ENCODE results near the gene TBC1D23.
"Not testable (repeated sequence)": the region's sequence is repeated elsewhere in the genome, so short reads cannot be mapped to it uniquely, and the experiment has no call there.

Gene TBC1D23

GRCh38 chr3:100260081-100260684 lies 609 bp upstream of the TBC1D23 start:
- no peak for DNase-seq

DNA sequence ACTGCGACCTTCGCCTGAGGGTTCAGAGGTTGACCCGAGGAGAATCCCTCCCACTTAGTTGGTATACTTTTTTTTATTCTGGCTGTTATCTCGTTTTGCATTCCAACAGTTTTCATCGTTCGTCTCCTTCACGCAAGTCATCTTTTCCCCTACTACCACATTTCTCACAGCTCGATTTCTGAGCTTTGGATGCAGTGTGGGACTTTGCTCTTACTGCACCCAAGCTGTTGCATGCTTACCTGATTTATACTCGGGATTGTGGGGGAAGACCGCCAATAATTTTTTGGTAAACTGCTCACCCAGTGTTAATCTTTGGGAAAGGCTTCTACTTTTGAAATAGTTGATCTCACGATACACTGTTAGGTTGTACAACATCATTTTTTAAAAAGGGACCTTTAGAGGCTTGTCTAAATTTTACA lies 702 bp downstream of the TBC1D23 start:
- DNase-seq: no peak

DNA sequence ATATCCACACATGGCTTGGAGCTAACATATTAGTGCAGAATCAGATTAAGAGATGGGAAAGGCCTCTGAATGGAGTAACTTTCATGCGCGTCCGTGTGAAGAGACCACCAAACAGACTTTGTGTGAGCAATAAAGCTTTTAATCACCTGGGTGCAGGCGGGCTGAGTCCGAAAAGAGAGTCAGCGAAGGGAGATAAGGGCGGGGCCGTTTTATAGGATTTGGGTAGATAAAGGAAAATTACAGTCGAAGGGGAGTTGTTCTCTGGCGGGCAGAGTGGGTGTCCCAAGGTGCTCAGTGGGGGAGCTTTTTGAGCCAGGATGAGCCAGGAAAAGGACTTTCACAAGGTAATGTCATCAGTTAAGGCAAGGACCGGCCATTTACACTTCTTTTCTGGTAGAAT lies 2.1 kb downstream of the TBC1D23 start:
- not testable (repeated sequence) for DNase-seq

- no peak for DNase-seq
Observed at GRCh38 chr3:100263583-100263982, 2.8 kb downstream of the TBC1D23 start.

DNA sequence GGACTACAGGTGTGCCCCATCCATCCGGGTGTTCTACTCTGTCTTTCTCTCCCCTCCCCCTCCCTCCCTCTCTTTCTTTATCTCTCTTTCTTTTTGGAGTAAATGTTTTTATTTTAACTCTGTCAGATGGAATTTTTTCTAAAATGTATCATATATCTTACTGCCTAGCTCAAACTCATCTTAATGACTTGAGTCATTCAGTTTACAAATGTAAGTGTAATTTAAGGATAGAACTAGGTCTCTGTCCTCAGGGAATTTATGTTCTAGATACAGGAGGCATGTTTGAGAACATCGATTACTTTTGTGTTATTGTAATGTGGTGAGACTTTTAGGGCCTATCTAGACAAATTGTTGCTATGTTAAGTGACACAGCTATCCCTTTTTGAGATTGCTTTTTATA lies 3.5 kb downstream of the TBC1D23 start:
- no peak for DNase-seq

DNA sequence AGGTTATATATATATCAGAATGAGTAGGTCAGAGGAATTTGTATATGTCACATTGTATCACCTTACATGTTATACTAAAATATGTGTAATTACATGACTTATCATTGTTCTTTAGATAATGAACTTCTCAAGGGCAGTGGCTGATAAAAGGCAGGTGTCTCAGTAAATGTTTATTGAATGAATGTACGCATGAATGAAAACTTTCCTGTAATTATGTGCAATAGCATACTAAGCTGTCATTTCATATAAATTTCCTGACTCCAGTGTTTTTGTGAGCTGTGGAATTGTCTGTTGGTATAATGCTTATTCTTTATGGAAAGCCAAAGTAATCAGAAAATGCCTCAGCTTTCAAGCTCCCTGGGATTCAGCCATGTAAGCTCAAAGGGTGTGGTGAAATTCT lies 4.2 kb downstream of the TBC1D23 start:
- DNase-seq: no peak

DNA sequence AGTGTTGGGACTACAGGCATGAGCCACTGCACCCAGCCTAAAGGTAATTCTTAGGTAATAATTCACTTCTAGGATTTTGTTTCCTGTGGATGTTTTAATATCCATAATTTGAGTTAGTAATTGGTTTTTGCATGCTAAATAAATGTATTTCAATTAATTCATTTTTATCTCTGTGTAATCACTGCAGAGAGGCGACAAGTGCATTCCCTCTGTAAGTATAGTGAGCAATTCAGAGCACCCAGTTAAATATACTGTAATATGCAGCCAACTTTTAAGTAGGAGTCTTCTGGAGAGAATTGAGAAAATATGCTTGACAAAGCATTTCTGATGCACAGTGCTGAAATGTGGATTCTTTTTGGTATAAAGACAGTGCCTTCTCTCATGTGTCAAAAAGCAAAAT lies 5.7 kb downstream of the TBC1D23 start:
- no peak for DNase-seq

- no peak for DNase-seq
Observed at GRCh38 chr3:100268156-100268555, 7.4 kb downstream of the TBC1D23 start.

- no peak for DNase-seq
Observed at GRCh38 chr3:100269001-100269400, 8.2 kb downstream of the TBC1D23 start.

DNA sequence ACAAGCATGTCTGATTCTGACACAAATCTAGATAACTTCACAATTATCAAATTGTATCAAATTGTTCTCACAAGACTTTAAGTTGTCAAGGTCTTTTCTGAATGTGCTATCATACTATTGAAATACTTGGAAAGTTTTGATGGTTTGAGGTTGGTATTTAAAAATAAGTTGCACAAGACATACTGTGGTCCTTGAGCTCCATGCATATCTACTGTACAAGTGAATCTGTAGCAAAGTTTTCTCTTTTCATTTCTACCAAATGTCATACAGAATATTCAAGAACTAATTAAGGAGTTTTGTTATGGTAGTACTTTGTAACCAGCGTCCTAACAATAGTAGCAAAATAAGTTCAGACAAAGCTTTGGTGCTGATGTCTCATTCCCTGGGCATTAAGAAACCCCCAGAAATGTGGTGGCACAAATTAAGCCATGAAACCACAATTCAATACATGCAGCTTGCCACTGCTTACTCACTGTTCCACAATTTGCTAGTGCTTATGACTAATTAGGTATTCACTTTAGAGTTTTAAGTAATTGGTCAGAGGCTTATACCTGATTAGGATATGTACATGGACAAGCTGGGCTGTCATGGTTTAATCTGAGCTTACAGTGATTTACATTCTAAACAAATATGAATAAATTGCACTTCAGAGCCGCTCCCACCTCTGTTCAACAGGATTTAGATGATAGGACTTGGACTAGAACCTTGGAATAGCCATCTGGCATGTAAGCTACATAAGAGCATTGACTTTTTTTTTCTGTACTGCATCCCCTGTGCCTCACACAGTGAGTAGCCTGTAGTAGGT lies 8.8 kb downstream of the TBC1D23 start:
- no peak for DNase-seq

DNA sequence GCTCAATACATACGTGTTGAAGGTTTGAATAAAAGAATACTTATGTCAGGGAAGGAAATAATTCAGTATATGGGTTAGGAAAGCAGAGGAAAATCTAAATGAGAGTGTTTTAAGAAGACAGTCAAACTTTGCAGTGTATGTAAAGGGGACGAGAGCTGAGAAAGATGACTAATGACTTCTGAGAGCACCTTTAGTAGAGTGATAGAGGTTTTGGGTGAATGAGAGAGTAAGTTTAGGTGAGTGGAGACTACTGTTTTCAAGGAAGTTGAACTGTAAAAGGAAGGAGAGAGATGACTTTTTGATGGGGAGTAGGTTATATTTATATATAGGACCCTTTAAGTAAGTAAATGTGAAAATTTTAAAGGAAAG lies 9.4 kb downstream of the TBC1D23 start:
- DNase-seq: no peak

- DNase-seq: no peak
Observed at GRCh38 chr3:100271522-100271921, 10.7 kb downstream of the TBC1D23 start.

DNA sequence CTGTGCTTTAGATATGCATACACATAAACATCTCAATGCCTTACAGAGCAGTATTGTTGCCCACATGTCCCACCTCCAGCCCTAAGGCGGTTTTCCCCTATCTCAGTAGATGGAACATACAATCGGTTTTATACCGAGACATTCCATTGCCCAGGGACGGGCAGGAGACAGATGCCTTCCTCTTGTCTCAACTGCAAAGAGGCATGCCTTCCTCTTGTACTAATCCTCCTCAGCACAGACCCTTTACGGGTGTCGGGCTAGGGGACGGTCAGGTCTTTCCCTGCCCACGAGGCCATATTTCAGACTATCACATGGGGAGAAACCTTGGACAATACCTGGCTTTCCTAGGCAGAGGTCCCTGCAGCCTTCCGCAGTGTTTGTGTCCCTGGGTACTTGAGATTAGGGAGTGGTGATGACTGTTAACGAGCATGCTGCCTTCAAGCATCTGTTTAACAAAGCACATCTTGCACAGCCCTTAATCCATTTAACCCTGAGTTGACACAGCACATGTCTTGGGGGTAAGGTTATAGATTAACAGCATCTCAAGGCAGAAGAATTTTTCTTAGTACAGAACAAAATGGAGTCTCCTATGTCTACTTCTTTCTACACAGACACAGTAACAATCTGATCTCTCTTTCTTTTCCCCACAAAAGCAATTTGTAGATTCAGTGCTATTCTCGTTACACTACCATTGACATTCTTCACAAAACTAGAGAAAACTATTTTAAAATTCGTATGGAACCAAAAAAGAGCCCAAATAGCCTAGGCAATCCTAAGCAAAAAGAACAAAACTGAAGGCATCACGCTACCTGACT lies 12.2 kb downstream of the TBC1D23 start:
- not testable (repeated sequence) for DNase-seq

DNA sequence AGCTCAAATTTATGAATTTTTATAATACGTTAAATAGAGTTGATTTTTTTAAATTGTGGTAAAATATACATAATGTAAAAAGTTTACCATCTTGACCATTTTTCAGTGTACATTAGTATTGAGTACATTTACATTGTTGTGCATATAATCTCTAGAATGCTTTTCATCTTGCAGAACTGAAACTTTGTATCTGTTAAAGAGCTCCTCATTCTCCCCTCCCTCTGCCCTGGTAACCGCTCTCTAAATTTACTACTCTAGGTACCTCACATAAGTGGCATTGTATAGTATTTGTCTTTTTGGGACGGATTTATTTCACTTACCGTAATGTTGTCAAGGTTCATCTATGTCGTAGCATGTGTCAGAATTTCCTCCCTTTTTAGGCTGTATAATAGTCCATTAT lies 13.6 kb downstream of the TBC1D23 start:
- DNase-seq: no peak

DNA sequence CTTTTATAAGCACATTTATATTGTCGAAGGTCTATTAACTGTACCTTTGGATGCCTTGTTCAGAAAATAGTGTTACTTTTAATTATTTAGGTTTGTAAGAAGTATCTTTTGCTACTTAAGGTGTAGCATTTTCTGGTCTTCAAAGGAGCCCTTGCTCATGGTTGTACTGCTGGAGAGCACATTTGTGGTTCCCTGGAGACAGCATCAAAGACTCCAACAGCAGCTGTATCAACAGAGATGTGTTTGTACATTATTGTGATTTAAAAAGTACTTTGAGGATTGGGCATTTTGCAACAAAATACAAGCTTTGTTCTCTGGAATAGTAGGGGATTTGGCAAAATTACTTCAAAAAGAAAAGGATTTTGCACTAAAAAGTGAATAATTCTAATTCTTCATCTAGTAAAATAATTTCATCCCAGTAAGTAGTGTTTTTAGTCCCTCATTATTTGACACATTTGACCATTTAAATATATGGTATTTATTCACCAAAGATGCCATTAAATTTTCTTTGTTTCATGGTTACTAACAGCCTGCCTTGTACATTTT lies 16.5 kb downstream of the TBC1D23 start:
- DNase-seq: no peak

DNA sequence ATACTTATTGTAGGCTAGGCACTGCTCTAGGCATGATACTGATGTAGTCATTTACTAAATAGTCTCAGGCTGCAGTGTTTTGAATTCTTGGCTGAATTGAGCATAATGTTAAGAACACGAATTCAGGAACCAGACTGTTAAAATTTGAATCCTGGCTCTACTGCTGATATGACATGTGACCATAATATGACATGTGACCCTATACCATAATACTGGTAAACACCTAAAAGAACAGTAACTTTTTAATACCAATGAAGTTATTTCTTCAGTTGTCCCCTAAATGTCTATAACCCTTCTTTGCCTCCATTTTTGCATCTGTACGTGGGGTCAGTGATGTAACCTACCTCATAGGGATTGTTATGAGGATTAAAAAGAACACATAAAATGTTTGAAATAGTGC lies 18.1 kb downstream of the TBC1D23 start:
- DNase-seq: no peak

DNA sequence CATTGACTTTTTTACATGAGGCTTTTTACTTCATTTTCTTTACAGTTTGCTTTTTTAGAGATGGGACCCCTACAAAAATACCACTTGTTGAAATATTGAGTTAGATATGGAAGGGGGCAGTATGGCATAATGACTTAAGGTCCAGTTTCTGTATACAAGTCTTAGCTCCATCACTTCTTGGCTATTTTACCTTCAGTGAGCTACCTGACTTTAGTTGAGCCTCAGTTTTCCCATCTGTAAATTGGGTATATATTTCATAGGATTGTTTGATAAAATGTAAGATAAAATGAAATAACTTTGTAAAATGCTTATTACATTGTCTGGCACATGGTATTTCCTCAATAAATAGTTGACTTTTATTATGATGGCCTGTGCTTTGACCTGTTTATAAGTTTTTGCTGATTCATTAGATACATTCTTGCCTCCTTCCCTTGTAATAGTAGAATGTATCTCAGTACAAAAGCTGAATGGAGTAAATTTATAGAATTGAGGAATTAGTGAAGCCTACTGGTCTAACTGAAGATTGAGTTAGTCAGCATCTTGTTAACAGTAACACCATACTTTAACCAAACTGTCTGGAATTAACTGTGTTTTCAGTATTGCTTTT lies 27.6 kb downstream of the TBC1D23 start:
- no peak for DNase-seq

DNA sequence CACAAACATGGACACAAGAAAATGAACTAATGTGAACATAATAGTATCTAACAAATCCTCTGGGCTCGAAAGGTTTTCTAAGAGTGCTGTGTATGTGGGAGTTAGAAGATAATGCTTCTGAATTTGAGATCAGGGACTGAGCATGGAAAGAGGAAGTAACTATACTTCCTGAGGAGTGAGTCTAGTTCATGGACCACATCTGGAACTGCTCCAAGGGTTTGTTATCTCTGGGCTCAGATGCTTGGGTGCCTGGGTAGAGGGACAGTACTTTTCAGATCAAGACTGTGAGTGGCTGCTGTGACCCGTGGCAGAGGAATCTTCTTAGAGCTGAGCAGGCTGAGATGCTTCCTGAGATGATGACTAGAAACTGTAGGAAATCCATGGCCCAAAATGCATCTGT lies 28.5 kb downstream of the TBC1D23 start:
- DNase-seq: no peak

GRCh38 chr3:100295089-100295488 lies 34.3 kb downstream of the TBC1D23 start:
- no peak for DNase-seq

DNA sequence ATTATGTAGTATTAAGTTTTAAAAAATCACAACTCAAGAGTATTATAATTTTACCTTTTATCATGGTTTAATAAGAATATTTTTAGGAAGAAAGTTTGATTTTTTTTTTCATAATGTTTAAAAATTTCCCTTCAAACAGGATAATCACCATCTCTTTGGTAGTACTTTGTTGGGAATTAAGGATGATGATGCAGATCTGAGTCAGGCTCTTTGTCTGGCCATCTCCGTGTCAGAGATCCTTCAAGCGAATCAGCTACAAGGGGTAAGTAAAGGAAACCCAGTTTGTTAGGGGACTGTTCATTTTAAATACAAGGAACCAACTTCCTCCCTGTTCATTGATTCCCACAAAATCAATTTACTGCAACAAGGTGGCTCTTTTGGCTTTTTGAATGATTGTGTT lies 37.0 kb downstream of the TBC1D23 start:
- no peak for DNase-seq

DNA sequence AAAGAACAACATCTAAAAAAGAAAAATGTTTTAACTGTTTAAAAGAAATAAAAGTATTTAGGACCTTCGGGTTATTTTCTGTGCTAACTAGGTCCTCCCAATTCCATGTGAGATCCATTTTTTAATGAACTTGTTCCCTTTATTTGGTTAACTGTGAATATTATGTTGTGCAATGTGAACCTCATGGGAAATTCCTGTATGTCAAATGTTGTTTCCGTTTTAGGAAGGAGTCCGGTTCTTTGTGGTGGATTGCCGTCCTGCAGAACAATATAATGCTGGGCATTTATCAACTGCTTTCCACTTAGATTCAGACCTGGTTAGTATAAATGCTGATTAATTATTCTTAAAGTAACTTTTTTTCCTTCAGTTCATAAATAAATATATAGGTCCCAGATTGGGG lies 38.2 kb downstream of the TBC1D23 start:
- DNase-seq: no peak

- DNase-seq: no peak
Observed at GRCh38 chr3:100306695-100307094, 45.9 kb downstream of the TBC1D23 start.

DNA sequence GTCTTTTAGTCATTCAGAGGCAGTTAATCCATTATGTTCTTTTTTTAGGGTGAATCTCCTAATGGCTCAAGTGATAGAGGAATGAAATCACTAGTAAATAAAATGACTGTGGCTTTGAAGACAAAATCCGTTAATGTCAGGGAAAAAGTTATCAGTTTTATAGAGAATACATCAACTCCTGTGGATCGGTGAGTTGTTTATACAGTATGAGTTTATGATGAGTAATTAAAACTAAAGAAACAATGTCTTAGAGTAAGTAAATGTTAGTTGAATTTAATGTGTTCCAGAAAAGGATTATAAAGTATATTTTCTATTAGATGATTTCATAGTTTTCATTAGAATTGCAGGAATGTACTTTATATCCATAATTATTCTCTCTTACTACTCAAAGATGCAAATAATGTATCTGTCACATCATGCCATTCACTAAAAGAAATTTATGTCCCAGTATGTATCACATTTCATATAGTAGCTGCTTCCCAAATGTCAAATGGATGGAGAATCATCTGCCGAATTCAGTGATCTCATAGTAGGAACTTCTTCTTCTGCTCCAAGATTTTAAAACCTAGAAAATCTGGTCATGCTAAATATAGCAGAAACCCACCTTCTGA lies 49.7 kb downstream of the TBC1D23 start:
- DNase-seq: no peak
